Adrenal gland (tissue), 12 donors: ENCODE measurements around the gene RALGPS1. TPM values are rescaled to one million over a fixed set of nuclear protein-coding genes. Genes with fewer than 3 reads are reported as not detected.

Experiments
- DNase-seq, 7 donors: peaks; one replicate each; pipeline ENCODE4 v3.0.0-alpha.2; 2019 to 2020
- H3K27ac ChIP-seq, 5 donors: fragments of 200-600 bp; sonication (generic) in 4 of 5; 1 replicate in 3 of 5; 2 replicates in 2 of 5; pipeline versions ENCODE4 v1.5.1 to v1.8.0; 2016 to 2020; ENCODE audit warnings: mild to moderate bottlenecking in 1 of 5
- H3K27me3 ChIP-seq: fragments of 200-600 bp; 2 replicates; pipeline ENCODE4 v1.8.0; 2021
- H3K36me3 ChIP-seq, 2 donors: fragments of 200-600 bp; replicated peaks in 1 of 2; 1 replicate in 1 of 2; 2 replicates in 1 of 2; pipeline versions ENCODE4 v1.5.1 to v1.8.0; 2018 to 2022
- H3K4me1 ChIP-seq, 2 donors: fragments of 200-600 bp; replicated peaks in 1 of 2; 1 replicate in 1 of 2; 2 replicates in 1 of 2; pipeline versions ENCODE4 v1.5.1 to v1.8.0; 2018 to 2021
- H3K4me3 ChIP-seq, 4 donors: fragments of 200-600 bp; sonication (generic) in 3 of 4; one replicate each; pipeline ENCODE4 v1.5.1; 2016 to 2018
- H3K9me3 ChIP-seq, 3 donors: fragments of 200-600 bp; sonication (generic) in 1 of 3; replicated peaks in 1 of 3; 1 replicate in 2 of 3; 2 replicates in 1 of 3; pipeline versions ENCODE4 v1.5.1 to v1.8.0; 2016 to 2021
- CTCF ChIP-seq, 6 experiments: fragments of 450-650 bp in 4 of 6; fragments of 200-600 bp in 2 of 6; sonication (generic) in 1 of 6; IDR thresholded peaks; 1 replicate in 5 of 6; 2 replicates in 1 of 6; pipeline versions ENCODE4 v1.5.1 to v1.8.0; 2016 to 2021; ENCODE audit warnings: antibody characterized with exemption in 6 of 6, mild to moderate bottlenecking in 2 of 6, moderate library complexity in 1 of 6
- POLR2A ChIP-seq, 2 donors: fragments of 450-650 bp; IDR thresholded peaks; one replicate each; pipeline ENCODE4 v1.6.1; 2017; ENCODE audit warnings: antibody characterized with exemption in 2 of 2, mild to moderate bottlenecking in 2 of 2, moderate library complexity in 1 of 2
- WGBS, 4 donors: extraction: QIAGEN DNeasy Blood & Tissue Kit in 2 of 4; methylation state at CpG; one replicate each; pipeline versions ENCODE4 v1.1.5 to v1.1.7; 2013 to 2017; 5-methylcytosine and 5-hydroxymethylcytosine counted together
- intact Hi-C, 2 donors: fragments of 100-400 bp; cut with DNase I; formaldehyde crosslinking; loops; one replicate each; pipeline versions ENCODE4 v1.14.1 to v1.15.0; 2022 to 2023
- polyA plus RNA-seq, 3 donors: library from polyadenylated mRNA; stranded (reverse); fragments of 200-250 nt in 2 of 3; fragments of 350-450 nt in 1 of 3; fragmentation: Illumina TruSeq in 1 of 3; extraction: RNeasy Lipid Tissue Mini Kit (QIAGEN cat#74804) in 1 of 3; gene quantifications; one replicate each; pipeline ENCODE4 v1.2.3, GENCODE V29; 2013 to 2014
- total RNA-seq, 9 donors: library from RNA; depleted of rRNA in 4 of 9; stranded (reverse); fragments of >200 nt in 4 of 9; fragments of 120-200 nt in 1 of 9; fragmentation: NEBNext Ultra II Directional in 1 of 9; extraction: Animal tissue kit (Norgen Biotek cat#: 25700) in 1 of 9; gene quantifications; one replicate each; pipeline versions ENCODE4 v1.1.0 to v1.2.4, GENCODE V29; 2013 to 2023
- donor health status: healthy with polysubstance abuse.
- donor health status: Bipolar disorder and iron deficiency.
- donor health status: DM: yes; HTN: yes; CAD: no.
- donor health status: DM: no; HTN: no; CAD: no.
- donor health status: DM: no; HTN: no; CAD: no.
- donor health status: DM: yes; HTN: yes; CAD: no.

The RALGPS1 gene
- total and polyA plus RNA-seq, 12 donors, result 2.8 to 9.9 (median 5.1) TPM

- Histone ChIP-seq H3K36me3 (no peaks in the 10 kb centered on the region), H3K27me3 (no peaks in the 10 kb centered on the region), H3K9me3 (no peaks in the 10 kb centered on the region), H3K4me1 (peaks cover 0 to 22% of the 10 kb centered on the region in 2 donors), H3K4me3 (no peak overlapping the region), H3K27ac (no peak overlapping the region)
- TF ChIP-seq CTCF (IDR thresholded peaks at IDR 0.05) (no peak), POLR2A (IDR thresholded peaks at IDR 0.05) (no peak)
- 78 to 90% (median 82%) methylated on average over 4 to 5 of the region's 5 CpGs for whole genome bisulfite sequencing, 4 donors
- intact Hi-C loops, result no loop called here
- no peak for DNase-seq
These were observed 67.8 kb downstream of the RALGPS1 start for GRCh38 chr9:126982215-126983002.

GRCh38 chr9:126983767-126984166, 69.2 kb downstream of the RALGPS1 start:
- Histone ChIP-seq H3K27ac (no peak overlapping the region), H3K4me1 (peaks cover 0 to 22% of the 10 kb centered on the region in 2 donors), H3K9me3 (no peaks in the 10 kb centered on the region), H3K4me3 (no peak overlapping the region), H3K27me3 (no peaks in the 10 kb centered on the region), H3K36me3 (no peaks in the 10 kb centered on the region)
- no peak for DNase-seq
- intact Hi-C loops, result no loop called here
- no peak for TF ChIP-seq CTCF (IDR thresholded peaks at IDR 0.05)
- no peak for TF ChIP-seq POLR2A (IDR thresholded peaks at IDR 0.05)
- WGBS, 4 donors, result 97 to 100% (median 98%) methylated on average over 1 of the region's 1 CpG

GRCh38 chr9:126984969-126985368, 70.4 kb downstream of the RALGPS1 start:
- WGBS, 4 donors, result 40 to 63% (median 42%) methylated on average over 3 of the region's 3 CpGs
- no peaks in the 10 kb centered on the region for H3K27me3 ChIP-seq
- intact Hi-C loops, result no loop called here
- TF ChIP-seq POLR2A (IDR thresholded peaks at IDR 0.05) (no peak), CTCF (IDR thresholded peaks at IDR 0.05) (no peak)
- peaks cover 0 to 22% of the 10 kb centered on the region in 2 donors for H3K4me1 ChIP-seq
- peak in 6 of 7 donors; percentile 49 to 92 (median 67) for DNase-seq
- H3K4me3 ChIP-seq, result no peak overlapping the region
- H3K27ac ChIP-seq, result peak overlapping the region in 1 of 5 donors; percentile 34
- no peaks in the 10 kb centered on the region for H3K9me3 ChIP-seq
- no peaks in the 10 kb centered on the region for H3K36me3 ChIP-seq

GRCh38 chr9:126985870-126986498, 71.4 kb downstream of the RALGPS1 start:
- no peaks in the 10 kb centered on the region for H3K27me3 ChIP-seq
- intact Hi-C loops, result no loop called here
- WGBS, 4 donors, result 60 to 77% (median 70%) methylated on average over 7 of the region's 7 CpGs
- peak in 6 of 7 donors; percentile 29 to 78 (median 58) for DNase-seq
- H3K9me3 ChIP-seq, result no peaks in the 10 kb centered on the region
- peaks cover 0 to 22% of the 10 kb centered on the region in 2 donors for H3K4me1 ChIP-seq
- H3K4me3 ChIP-seq, result no peak overlapping the region
- H3K27ac ChIP-seq, result peak overlapping the region in 1 of 5 donors; percentile 61
- TF ChIP-seq POLR2A (IDR thresholded peaks at IDR 0.05), result no peak
- no peak for TF ChIP-seq CTCF (IDR thresholded peaks at IDR 0.05)
- H3K36me3 ChIP-seq, result no peaks in the 10 kb centered on the region
